KMS-11 (cell line): ENCODE results near the gene ITGA7.

Experiments
- H2AFZ ChIP-seq: fragments of 200-600 bp; sonication (generic); 2 replicates; pipeline ENCODE4 v1.6.1; 2016; ENCODE audit warnings: antibody characterized with exemption, mixed run types, low read depth
- H3K27ac ChIP-seq: fragments of 200-600 bp; sonication (generic); 2 replicates; pipeline ENCODE4 v1.6.1; 2016; ENCODE audit warnings: mild to moderate bottlenecking, mixed run types
- H3K27me3 ChIP-seq: fragments of 200-600 bp; sonication (generic); 2 replicates; pipeline ENCODE4 v1.6.1; 2017; ENCODE audit warnings: mild to moderate bottlenecking, low read depth, mixed run types, moderate library complexity; ENCODE audit not compliant: insufficient read depth
- H3K36me3 ChIP-seq: fragments of 200-600 bp; sonication (generic); 2 replicates; pipeline ENCODE4 v1.6.1; 2017; ENCODE audit warnings: mild to moderate bottlenecking, mixed run types; ENCODE audit not compliant: insufficient read depth
- H3K4me1 ChIP-seq: fragments of 200-600 bp; sonication (generic); 2 replicates; pipeline ENCODE4 v1.6.1; 2016; ENCODE audit warnings: mild to moderate bottlenecking, low read depth, mixed run types; ENCODE audit not compliant: poor library complexity, severe bottlenecking
- H3K4me2 ChIP-seq: fragments of 200-600 bp; sonication (generic); 2 replicates; pipeline ENCODE4 v1.7.0; 2016; ENCODE audit warnings: mild to moderate bottlenecking, mixed run types
- H3K4me3 ChIP-seq: fragments of 200-600 bp; sonication (generic); IDR thresholded peaks from 2 replicates; pipeline ENCODE4 v1.6.1; 2017; ENCODE audit warnings: low read depth, low read length, mixed read lengths; ENCODE audit not compliant: insufficient read depth
- H3K79me2 ChIP-seq: fragments of 200-600 bp; sonication (generic); 2 replicates; pipeline ENCODE4 v1.6.1; 2016; ENCODE audit warnings: low read depth, mixed run types; ENCODE audit not compliant: insufficient read depth
- H3K9ac ChIP-seq: fragments of 200-600 bp; sonication (generic); 2 replicates; pipeline ENCODE4 v1.6.1; 2016; ENCODE audit warnings: mild to moderate bottlenecking, mixed run types
- H4K20me1 ChIP-seq: fragments of 200-600 bp; sonication (generic); 2 replicates; pipeline ENCODE4 v1.6.1; 2016; ENCODE audit warnings: mild to moderate bottlenecking, mixed run types; ENCODE audit not compliant: insufficient read depth
- TF ChIP-seq, protein P1 (sequence below): fragments of 200-600 bp; sonication (generic); conservative IDR thresholded peaks from 2 replicates; pipeline ENCODE4 v1.6.1; 2017; ENCODE audit warnings: low read depth, mild to moderate bottlenecking, antibody characterized with exemption, low read length, moderate library complexity, mixed read lengths

Gene ITGA7

DNA sequence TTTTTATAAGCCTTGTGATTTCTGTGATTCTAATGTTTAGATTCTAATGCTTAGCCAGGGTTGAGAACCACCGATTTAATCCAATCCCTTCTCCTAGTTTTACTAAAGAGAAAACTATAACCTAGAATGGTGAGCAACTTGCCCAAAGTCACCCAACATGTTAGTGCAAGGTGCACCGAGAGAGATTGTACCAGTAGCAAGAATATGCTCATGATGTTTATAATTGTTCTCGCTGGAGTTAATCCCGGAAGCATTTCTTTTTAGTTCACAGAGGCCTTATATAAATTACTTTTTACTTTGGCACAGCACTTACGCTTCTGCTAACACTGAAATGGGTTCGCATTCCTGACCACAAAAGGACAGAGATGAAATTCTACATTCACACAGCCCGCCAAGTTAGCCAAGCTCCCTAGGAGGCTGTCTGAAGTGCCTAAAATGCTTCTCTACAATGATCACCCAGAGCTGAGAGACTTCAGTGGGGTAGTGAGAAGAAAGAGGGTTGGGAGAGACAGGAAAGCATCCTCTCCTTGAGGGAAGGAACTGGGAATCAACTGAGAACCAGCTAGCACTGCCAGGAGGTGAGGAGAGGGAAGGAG, 7.6 kb upstream of the ITGA7 start:
- Histone ChIP-seq H3K79me2 (peaks cover 10% of the 10 kb centered on the region; the same call in 1 of the 2 replicates), H3K4me1 (peaks cover 31% of the 10 kb centered on the region), H3K27me3 (peaks cover 27% of the 10 kb centered on the region; the same call in 1 of the 2 replicates), H3K27ac (peak overlapping the region; percentile 54; the same call in 1 of the 2 replicates), H3K4me2 (peak overlapping the region; percentile 77), H3K4me3 (peak overlapping the region; percentile 90), H3K36me3 (no peaks in the 10 kb centered on the region), H3K9ac (peak overlapping the region; percentile 45; the same call in 1 of the 2 replicates), H2AFZ (peak overlapping the region; percentile 93), H4K20me1 (no peaks in the 10 kb centered on the region)
- TF ChIP-seq, protein P1, sequence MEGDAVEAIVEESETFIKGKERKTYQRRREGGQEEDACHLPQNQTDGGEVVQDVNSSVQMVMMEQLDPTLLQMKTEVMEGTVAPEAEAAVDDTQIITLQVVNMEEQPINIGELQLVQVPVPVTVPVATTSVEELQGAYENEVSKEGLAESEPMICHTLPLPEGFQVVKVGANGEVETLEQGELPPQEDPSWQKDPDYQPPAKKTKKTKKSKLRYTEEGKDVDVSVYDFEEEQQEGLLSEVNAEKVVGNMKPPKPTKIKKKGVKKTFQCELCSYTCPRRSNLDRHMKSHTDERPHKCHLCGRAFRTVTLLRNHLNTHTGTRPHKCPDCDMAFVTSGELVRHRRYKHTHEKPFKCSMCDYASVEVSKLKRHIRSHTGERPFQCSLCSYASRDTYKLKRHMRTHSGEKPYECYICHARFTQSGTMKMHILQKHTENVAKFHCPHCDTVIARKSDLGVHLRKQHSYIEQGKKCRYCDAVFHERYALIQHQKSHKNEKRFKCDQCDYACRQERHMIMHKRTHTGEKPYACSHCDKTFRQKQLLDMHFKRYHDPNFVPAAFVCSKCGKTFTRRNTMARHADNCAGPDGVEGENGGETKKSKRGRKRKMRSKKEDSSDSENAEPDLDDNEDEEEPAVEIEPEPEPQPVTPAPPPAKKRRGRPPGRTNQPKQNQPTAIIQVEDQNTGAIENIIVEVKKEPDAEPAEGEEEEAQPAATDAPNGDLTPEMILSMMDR: no peak; the same call in 1 of the 2 replicates

DNA sequence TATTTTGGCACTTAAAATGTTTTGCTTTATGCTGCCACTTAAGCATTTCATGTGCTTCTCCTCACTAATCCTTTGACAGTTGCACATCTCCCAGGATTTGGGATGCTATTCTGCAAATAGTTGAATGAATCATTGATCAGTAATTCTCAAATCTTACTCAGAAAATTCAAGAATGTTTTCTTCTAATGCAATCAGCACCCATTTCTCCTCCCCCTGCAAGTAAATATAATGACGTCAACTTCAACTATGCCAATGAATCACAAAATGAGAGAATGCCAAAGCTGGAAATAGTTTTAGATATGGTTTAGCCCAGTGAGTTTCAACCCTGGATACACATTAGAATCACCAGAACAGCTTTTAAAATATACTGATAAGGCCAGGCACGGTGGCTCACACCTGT, 6.0 kb upstream of the ITGA7 start:
- peaks cover 25% of the 10 kb centered on the region for H3K4me1 ChIP-seq
- no peak overlapping the region for H3K4me2 ChIP-seq
- H3K4me3 ChIP-seq: no peak overlapping the region
- no peaks in the 10 kb centered on the region for H3K36me3 ChIP-seq
- H2AFZ ChIP-seq: no peak overlapping the region
- H4K20me1 ChIP-seq: no peaks in the 10 kb centered on the region
- TF ChIP-seq, protein P1: no peak
- peaks cover 42% of the 10 kb centered on the region for H3K27me3 ChIP-seq
- H3K79me2 ChIP-seq: peaks cover 10% of the 10 kb centered on the region; the same call in 1 of the 2 replicates
- H3K9ac ChIP-seq: no peak overlapping the region
- H3K27ac ChIP-seq: no peak overlapping the region

DNA sequence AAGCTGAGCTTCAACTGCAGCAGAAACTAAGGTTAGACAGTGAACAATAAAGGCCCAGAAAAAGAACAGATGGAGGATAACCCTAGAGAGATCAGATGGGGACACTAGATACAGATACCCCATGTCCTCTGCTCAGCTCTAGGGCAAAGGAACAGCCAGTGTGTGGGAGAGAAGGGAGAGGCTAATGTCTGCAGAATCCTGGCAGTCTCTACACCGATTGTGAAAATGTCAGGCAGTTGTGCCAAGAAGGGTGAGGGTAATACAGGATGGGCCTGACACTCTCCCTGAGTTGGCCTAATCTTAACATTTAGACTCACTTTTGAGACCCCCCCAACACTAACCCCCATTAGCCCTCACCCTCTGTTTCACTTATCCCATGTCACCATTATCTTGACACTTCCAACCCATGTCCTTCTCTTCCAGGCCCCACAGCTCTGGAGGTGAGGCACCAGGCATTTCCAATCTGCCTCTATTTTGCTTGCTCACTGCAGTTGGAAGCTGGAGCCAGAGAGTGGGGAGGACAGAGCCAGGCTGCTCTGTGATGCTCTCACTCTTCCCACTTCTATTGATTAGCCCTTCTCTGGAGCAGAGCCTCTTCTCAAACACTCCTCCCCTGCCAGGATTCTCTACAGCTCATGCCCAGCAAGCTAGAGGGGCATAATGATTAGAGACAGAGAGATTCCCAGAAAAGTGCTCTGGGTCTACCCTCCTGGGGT, 5.2 kb upstream of the ITGA7 start:
- Histone ChIP-seq H3K36me3 (no peaks in the 10 kb centered on the region), H3K4me1 (peaks cover 27% of the 10 kb centered on the region), H3K27ac (no peak overlapping the region), H3K79me2 (peaks cover 10% of the 10 kb centered on the region; the same call in 1 of the 2 replicates), H3K27me3 (peaks cover 51% of the 10 kb centered on the region), H3K4me2 (no peak overlapping the region), H3K4me3 (no peak overlapping the region), H4K20me1 (no peaks in the 10 kb centered on the region), H3K9ac (no peak overlapping the region), H2AFZ (no peak overlapping the region)
- TF ChIP-seq, protein P1: no peak

DNA sequence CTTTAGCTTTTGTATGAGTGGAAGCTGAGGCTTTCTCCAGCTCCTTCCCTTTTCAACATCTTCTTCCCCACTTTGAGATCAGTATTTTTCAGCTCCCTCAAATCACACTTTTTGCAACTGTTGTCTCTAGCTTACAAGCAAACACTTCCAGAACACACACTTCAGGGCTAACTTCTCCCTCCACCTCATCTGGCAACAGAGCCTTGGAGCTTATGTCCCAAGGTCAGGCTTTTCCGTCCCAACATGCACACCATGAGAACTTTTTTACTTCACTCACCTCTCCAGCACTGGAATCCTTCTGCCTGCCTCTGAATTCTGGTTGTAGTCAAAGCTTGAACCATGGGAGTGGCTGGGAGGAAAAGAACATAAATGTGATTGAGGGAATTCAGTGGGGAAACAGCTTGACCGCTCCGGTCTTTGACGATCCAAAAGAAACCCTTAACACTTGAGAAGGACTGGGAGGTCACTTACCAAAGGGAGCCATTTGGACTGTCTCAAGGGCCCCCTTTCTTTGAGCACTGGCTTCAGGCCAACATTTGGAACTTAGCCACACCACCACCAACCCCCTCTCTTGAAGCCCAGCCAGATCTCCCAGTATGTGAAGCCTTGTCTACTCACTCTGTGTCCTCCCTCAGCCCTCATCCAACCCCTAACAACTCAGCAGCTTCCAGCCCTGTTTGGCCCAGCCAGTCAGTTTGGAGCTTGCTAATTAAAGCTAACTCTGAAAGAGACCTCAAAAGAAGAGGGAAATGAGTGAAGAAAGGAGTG, 4.3 kb upstream of the ITGA7 start:
- Histone ChIP-seq H3K4me2 (no peak overlapping the region), H4K20me1 (no peaks in the 10 kb centered on the region), H3K27ac (no peak overlapping the region), H3K4me3 (no peak overlapping the region), H3K27me3 (peaks cover 54% of the 10 kb centered on the region), H2AFZ (no peak overlapping the region), H3K79me2 (peaks cover 4% of the 10 kb centered on the region; the same call in 1 of the 2 replicates), H3K36me3 (no peaks in the 10 kb centered on the region), H3K9ac (no peak overlapping the region), H3K4me1 (peaks cover 21% of the 10 kb centered on the region)
- TF ChIP-seq, protein P1: no peak
